Stimulated activated CD4-positive, alpha-beta T cell treated with anti-CD3 and anti-CD28 coated beads, Interleukin-4, amount 100 ng/mL, for 48 hours (primary cell): Measurements from ENCODE around the gene UBE2A.

ENCODE experiments used
- DNase-seq, 2 donors: peaks; one replicate each; pipeline ENCODE4 v3.0.0-alpha.2; 2020; ENCODE audit warnings: low read depth in 2 of 2

UBE2A gene

GRCh38 chrX:119607018-119607389, 32.6 kb downstream of the UBE2A start:
- DNase-seq = no peak

- no peak for DNase-seq
These were observed 40.4 kb downstream of the UBE2A start for GRCh38 chrX:119614776-119615175.

- no peak for DNase-seq
These were observed 43.3 kb downstream of the UBE2A start for GRCh38 chrX:119617517-119618164.

- DNase-seq = no peak
These were observed 44.1 kb downstream of the UBE2A start for GRCh38 chrX:119618439-119618838.

- DNase-seq = no peak
These were observed 48.2 kb downstream of the UBE2A start for GRCh38 chrX:119622356-119623232.

GRCh38 chrX:119624417-119624816, 50.1 kb downstream of the UBE2A start:
- DNase-seq = no peak

- DNase-seq = no peak
These were observed 50.7 kb downstream of the UBE2A start for GRCh38 chrX:119624951-119625668.

GRCh38 chrX:119625843-119626242, 51.5 kb downstream of the UBE2A start:
- DNase-seq = no peak
